WERI-Rb-1 (cell line): ENCODE results near the gene C19orf38.
"Not testable (repeated sequence)": the region's sequence is repeated elsewhere in the genome, so short reads cannot be mapped to it uniquely, and the experiment has no call there.

ENCODE experiments used
- DNase-seq: peaks from one replicate; pipeline ENCODE4 v3.0.0-alpha.2; 2020
- H3K27ac ChIP-seq: fragments of 250-450 bp; sonication (Bioruptor Pico); 2 replicates; pipeline ENCODE4 v1.5.1; 2020; ENCODE audit warnings: mild to moderate bottlenecking, moderate library complexity
- H3K27me3 ChIP-seq: fragments of 250-450 bp; sonication (Bioruptor Pico); 2 replicates; pipeline ENCODE4 v1.5.1; 2021; ENCODE audit warnings: mild to moderate bottlenecking, low read depth, moderate library complexity; ENCODE audit not compliant: insufficient read depth, severe bottlenecking
- H3K36me3 ChIP-seq: fragments of 250-450 bp; sonication (Bioruptor Pico); 2 replicates; pipeline ENCODE4 v1.5.1; 2020; ENCODE audit warnings: mild to moderate bottlenecking, moderate library complexity
- H3K4me3 ChIP-seq: 2 replicates; pipeline ENCODE4 v1.5.1; 2011; ENCODE audit warnings: low read depth, mild to moderate bottlenecking, control low read depth, low read length
- H3K9me3 ChIP-seq: fragments of 250-450 bp; sonication (Bioruptor Pico); 2 replicates; pipeline ENCODE4 v1.5.1; 2021; ENCODE audit warnings: mild to moderate bottlenecking, moderate library complexity; ENCODE audit not compliant: severe bottlenecking
- CTCF ChIP-seq: IDR thresholded peaks from 2 replicates; pipeline ENCODE4 v1.5.1; 2011; ENCODE audit warnings: low read depth, mild to moderate bottlenecking, control low read depth, inconsistent platforms, low read length

C19orf38 gene

GRCh38 chr19:10868872-10869547 is 20.8 kb downstream of the C19orf38 start:
- H3K36me3 ChIP-seq, result peaks cover 7% of the 10 kb centered on the region
- H3K27ac ChIP-seq, result no peak overlapping the region
- H3K27me3 ChIP-seq, result no peaks in the 10 kb centered on the region
- no peak for TF ChIP-seq CTCF
- no peak overlapping the region for H3K4me3 ChIP-seq
- DNase-seq, result no peak
- no peaks in the 10 kb centered on the region for H3K9me3 ChIP-seq

GRCh38 chr19:10869872-10870311 is 21.7 kb downstream of the C19orf38 start:
- H3K36me3 ChIP-seq, result peaks cover 16% of the 10 kb centered on the region
- H3K27me3 ChIP-seq, H3K9me3 ChIP-seq, DNase-seq, H3K4me3 ChIP-seq: not testable (repeated sequence)
- H3K27ac ChIP-seq, result peak overlapping the region; percentile 77

GRCh38 chr19:10870501-10870954 is 22.3 kb downstream of the C19orf38 start:
- Histone ChIP-seq H3K36me3 (peaks cover 16% of the 10 kb centered on the region), H3K4me3 (peak overlapping the region; percentile 51), H3K9me3 (no peaks in the 10 kb centered on the region), H3K27ac (peak overlapping the region; percentile 77), H3K27me3 (no peaks in the 10 kb centered on the region)
- no peak for TF ChIP-seq CTCF
- no peak for DNase-seq

GRCh38 chr19:10870955-10871603 is 22.9 kb downstream of the C19orf38 start, which contains the start of gene CARM1:
Gene CARM1, plus strand, starts transcription at chr19:10871553. Its CDS starts 150 bp downstream, at chr19:10871703.
- Histone ChIP-seq H3K27ac (peak within 1 kb of the TSS; percentile 87), H3K27me3 (no peaks in the 10 kb centered on the region), H3K4me3 (peak within 1 kb of the TSS; percentile 79), H3K36me3 (peaks cover 17% of the 10 kb centered on the region), H3K9me3 (no peaks in the 10 kb centered on the region)
- DNase-seq, result peak; percentile 99
- TF ChIP-seq CTCF, result peak; percentile 72

- peak overlapping the region; percentile 87 for H3K27ac ChIP-seq
- H3K36me3 ChIP-seq, result peaks cover 25% of the 10 kb centered on the region
- no peaks in the 10 kb centered on the region for H3K9me3 ChIP-seq
- 0 out of 2 replicates have a peak, but pooled peaks have one; percentile 25 for TF ChIP-seq CTCF
- DNase-seq, result peak; percentile 39
- H3K27me3 ChIP-seq, result no peaks in the 10 kb centered on the region
- H3K4me3 ChIP-seq, result peak overlapping the region; percentile 79
Measured at GRCh38 chr19:10871711-10872545, 23.7 kb downstream of the C19orf38 start.
